ENCODE results near the gene LRRC25. TPM values are rescaled to one million over a fixed set of nuclear protein-coding genes. Genes with fewer than 3 reads are reported as not detected.
A peak's percentile ranks its signal among the peaks of the same experiment; 100 is the strongest.
"Not testable (repeated sequence)": the region's sequence is repeated elsewhere in the genome, so short reads cannot be mapped to it uniquely, and the experiment has no call there.

LRRC25 gene
- polyA plus RNA-seq, 1 experiment: 0.12 TPM

DNA sequence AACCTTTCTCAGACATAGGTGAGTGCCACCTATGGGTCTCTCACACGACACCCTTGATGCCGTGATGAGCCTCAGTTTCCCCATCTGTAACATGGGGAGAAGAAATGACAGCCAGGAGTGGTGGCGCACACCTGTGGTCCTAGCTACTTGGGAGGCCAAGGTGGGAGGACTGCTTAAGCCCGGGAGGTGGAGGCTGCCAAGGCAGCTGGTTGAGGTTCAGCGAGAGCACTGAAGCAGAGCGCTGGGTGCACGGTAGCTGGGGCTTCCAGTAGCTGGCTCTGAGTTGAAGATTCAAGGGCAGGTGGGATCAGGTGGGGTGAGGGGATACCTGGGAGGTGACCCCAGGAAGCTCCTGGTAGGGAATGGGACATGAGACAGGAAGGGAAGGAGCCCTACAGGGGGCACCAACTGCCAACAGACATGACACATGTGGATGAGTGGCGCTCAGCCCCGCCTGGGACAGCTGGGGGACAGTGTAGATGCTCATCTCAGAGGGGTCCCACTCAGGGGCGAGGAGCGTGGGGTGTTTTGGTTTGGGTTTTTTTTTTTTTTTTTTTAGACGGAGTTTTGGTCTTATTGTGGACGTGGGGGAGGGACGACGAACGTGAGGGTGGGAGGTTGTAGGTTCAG is 15.3 kb upstream of the LRRC25 start:
- no peak for DNase-seq (ENCODE audit: low read depth, low spot score)
- ChIA-PET POLR2A (interaction anchor here (0.7 to 1.2 kb wide), 4 partner anchors 90 to 1108 kb away, joined by 3 to 6 read pairs (median 6); partner anchors contain the start of genes JUND and LSM4), CTCF (interaction anchor here (0.6 to 6.5 kb wide), 9 partner anchors 23 to 204 kb away, joined by 3 to 65 read pairs (median 4); partner anchors contain the start of genes JUND and LSM4)
- Histone ChIP-seq H3K4me3 (ENCODE audit: low read depth, low read length) (no peak overlapping the region), H3K27ac (ENCODE audit: low read depth, low read length) (no peak overlapping the region), H3K9me3 (ENCODE audit: control insufficient read depth, insufficient read depth, low read length) (no peaks in the 10 kb centered on the region), H3K27me3 (ENCODE audit: control insufficient read depth, insufficient read depth, low read length) (no peaks in the 10 kb centered on the region)
- TF ChIP-seq CTCF (IDR thresholded peaks at IDR 0.05; ENCODE audit: low read depth, low read length): no peak

- peak; percentile 44 for TF ChIP-seq CTCF (IDR thresholded peaks at IDR 0.05; ENCODE audit: low read depth, low read length)
- DNase-seq (ENCODE audit: low read depth, low spot score): no peak
- Histone ChIP-seq H3K4me3 (ENCODE audit: low read depth, low read length) (no peak overlapping the region), H3K9me3 (ENCODE audit: control insufficient read depth, insufficient read depth, low read length) (no peaks in the 10 kb centered on the region), H3K27me3 (ENCODE audit: control insufficient read depth, insufficient read depth, low read length) (no peaks in the 10 kb centered on the region), H3K27ac (ENCODE audit: low read depth, low read length) (no peak overlapping the region)
- ChIA-PET CTCF (no interaction called here), POLR2A (no interaction called here)
These were observed 10.6 kb upstream of the LRRC25 start for GRCh38 chr19:18408053-18408476.

- ChIA-PET CTCF (interaction anchor here (0.8 to 1.1 kb wide), 2 partner anchors 78 to 127 kb away, joined by 3 read pairs; no protein-coding TSS in a partner anchor), POLR2A (no interaction called here)
- H3K9me3 ChIP-seq (ENCODE audit: control insufficient read depth, insufficient read depth, low read length): no peaks in the 10 kb centered on the region
- DNase-seq (ENCODE audit: low read depth, low spot score): no peak
- no peak overlapping the region for H3K27ac ChIP-seq (ENCODE audit: low read depth, low read length)
- no peak; the same call in 1 of the 2 replicates for TF ChIP-seq CTCF (IDR thresholded peaks at IDR 0.05; ENCODE audit: low read depth, low read length)
- no peak overlapping the region for H3K4me3 ChIP-seq (ENCODE audit: low read depth, low read length)
- H3K27me3 ChIP-seq (ENCODE audit: control insufficient read depth, insufficient read depth, low read length): no peaks in the 10 kb centered on the region
These were observed 9.3 kb upstream of the LRRC25 start for GRCh38 chr19:18406749-18407148.

DNA sequence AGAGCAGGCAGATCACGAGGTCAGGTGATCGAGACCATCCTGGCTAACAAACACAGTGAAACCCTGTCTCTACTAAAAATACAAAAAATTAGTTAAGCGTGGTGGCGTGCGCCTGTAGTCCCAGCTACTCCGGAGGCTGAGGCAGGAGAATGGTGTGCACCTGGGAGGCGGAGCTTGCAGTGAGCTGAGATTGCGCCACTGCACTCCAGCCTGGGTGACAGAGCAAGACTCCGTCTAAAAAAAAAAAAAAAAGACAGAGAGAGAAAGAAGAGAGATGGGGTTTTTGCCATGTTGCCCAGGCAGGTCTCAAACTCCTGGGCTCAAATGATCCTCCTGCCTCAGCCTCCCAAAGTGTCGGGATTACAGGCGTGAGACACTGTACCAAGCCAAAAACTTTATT is 8.3 kb upstream of the LRRC25 start:
- CTCF ChIA-PET: interaction anchor here (1.2 kb wide), 1 partner anchor 67 kb away, joined by 3 read pairs; no protein-coding TSS in a partner anchor
- POLR2A ChIA-PET; H3K27ac ChIP-seq (ENCODE audit: low read depth, low read length): not testable (repeated sequence)

GRCh38 chr19:18402455-18403248 is 5.2 kb upstream of the LRRC25 start:
- not testable (repeated sequence) for H3K4me3 ChIP-seq (ENCODE audit: low read depth, low read length); H3K27ac ChIP-seq (ENCODE audit: low read depth, low read length); H3K9me3 ChIP-seq (ENCODE audit: control insufficient read depth, insufficient read depth, low read length); H3K27me3 ChIP-seq (ENCODE audit: control insufficient read depth, insufficient read depth, low read length); DNase-seq (ENCODE audit: low read depth, low spot score)
- CTCF ChIA-PET: interaction anchor here (0.8 to 1.7 kb wide), 4 partner anchors 8 to 123 kb away, joined by 5 to 7 read pairs (median 6); no protein-coding TSS in a partner anchor
- POLR2A ChIA-PET: interaction anchor here (1.2 to 1.4 kb wide), 2 partner anchors 15 to 17 kb away, joined by 3 to 7 read pairs; partner anchors contain the start of gene GDF15

More for the DNA sequence above, 8.3 kb upstream of the LRRC25 start:
- H3K27me3 ChIP-seq (ENCODE audit: control insufficient read depth, insufficient read depth, low read length); DNase-seq (ENCODE audit: low read depth, low spot score); H3K4me3 ChIP-seq (ENCODE audit: low read depth, low read length); H3K9me3 ChIP-seq (ENCODE audit: control insufficient read depth, insufficient read depth, low read length): not testable (repeated sequence)
